GM21737 (cell line): ENCODE measurements around the gene ZDHHC7.

Experiments
- ATAC-seq: cut with Tn5 transposase; IDR thresholded peaks from one replicate; pipeline ENCODE4 v1.9.1; 2021; ENCODE audit warnings: mild to moderate bottlenecking, moderate library complexity; ENCODE audit not compliant: unreplicated experiment

Gene ZDHHC7

GRCh38 chr16:85025781-85026653, 14.7 kb upstream of the ZDHHC7 start:
- ATAC-seq = no peak

GRCh38 chr16:85019659-85020245, 8.4 kb upstream of the ZDHHC7 start:
- no peak for ATAC-seq

- ATAC-seq = no peak
Measured at GRCh38 chr16:85018529-85019236, 7.3 kb upstream of the ZDHHC7 start.

GRCh38 chr16:85017633-85018032, 6.3 kb upstream of the ZDHHC7 start:
- no peak for ATAC-seq

- ATAC-seq = no peak
Measured at GRCh38 chr16:85017151-85017550, 5.8 kb upstream of the ZDHHC7 start.

- no peak for ATAC-seq
Measured at GRCh38 chr16:85015481-85016187, 4.3 kb upstream of the ZDHHC7 start.

GRCh38 chr16:85014311-85014710, 3.0 kb upstream of the ZDHHC7 start:
- ATAC-seq = no peak

- no peak for ATAC-seq
Measured at GRCh38 chr16:85011846-85012284, 530 bp upstream of the ZDHHC7 start.

- no peak for ATAC-seq
Measured at GRCh38 chr16:85010446-85010930, 847 bp downstream of the ZDHHC7 start.

- ATAC-seq = no peak
Measured at GRCh38 chr16:85008271-85008670, 3.1 kb downstream of the ZDHHC7 start.

- no peak for ATAC-seq
Measured at GRCh38 chr16:85007496-85008214, 3.7 kb downstream of the ZDHHC7 start.

- ATAC-seq = no peak
Measured at GRCh38 chr16:85006639-85007038, 4.7 kb downstream of the ZDHHC7 start.

GRCh38 chr16:85005285-85006069, 5.9 kb downstream of the ZDHHC7 start:
- no peak for ATAC-seq

- ATAC-seq = no peak
Measured at GRCh38 chr16:85004587-85005205, 6.6 kb downstream of the ZDHHC7 start.

GRCh38 chr16:85003725-85004586, 7.4 kb downstream of the ZDHHC7 start:
- ATAC-seq = no peak

- no peak for ATAC-seq
Measured at GRCh38 chr16:85003076-85003475, 8.3 kb downstream of the ZDHHC7 start.

GRCh38 chr16:85002608-85003007, 8.7 kb downstream of the ZDHHC7 start:
- ATAC-seq = no peak

GRCh38 chr16:85002099-85002541, 9.2 kb downstream of the ZDHHC7 start:
- no peak for ATAC-seq
